ENCODE data around the gene SFXN3.

SFXN3 gene

GRCh38 chr10:101031128-101031795, at the start of gene SFXN3, which contains the start of gene PDZD7:
TSS of gene SFXN3 (plus strand) at chr10:101031234. CDS start at chr10:101034695, 3,461 bp downstream.
TSS of gene PDZD7 (minus strand) at chr10:101031129. CDS start at chr10:101030219, 910 bp downstream.
- DNase-seq (ENCODE audit: low read depth), result peak; percentile 87

DNA sequence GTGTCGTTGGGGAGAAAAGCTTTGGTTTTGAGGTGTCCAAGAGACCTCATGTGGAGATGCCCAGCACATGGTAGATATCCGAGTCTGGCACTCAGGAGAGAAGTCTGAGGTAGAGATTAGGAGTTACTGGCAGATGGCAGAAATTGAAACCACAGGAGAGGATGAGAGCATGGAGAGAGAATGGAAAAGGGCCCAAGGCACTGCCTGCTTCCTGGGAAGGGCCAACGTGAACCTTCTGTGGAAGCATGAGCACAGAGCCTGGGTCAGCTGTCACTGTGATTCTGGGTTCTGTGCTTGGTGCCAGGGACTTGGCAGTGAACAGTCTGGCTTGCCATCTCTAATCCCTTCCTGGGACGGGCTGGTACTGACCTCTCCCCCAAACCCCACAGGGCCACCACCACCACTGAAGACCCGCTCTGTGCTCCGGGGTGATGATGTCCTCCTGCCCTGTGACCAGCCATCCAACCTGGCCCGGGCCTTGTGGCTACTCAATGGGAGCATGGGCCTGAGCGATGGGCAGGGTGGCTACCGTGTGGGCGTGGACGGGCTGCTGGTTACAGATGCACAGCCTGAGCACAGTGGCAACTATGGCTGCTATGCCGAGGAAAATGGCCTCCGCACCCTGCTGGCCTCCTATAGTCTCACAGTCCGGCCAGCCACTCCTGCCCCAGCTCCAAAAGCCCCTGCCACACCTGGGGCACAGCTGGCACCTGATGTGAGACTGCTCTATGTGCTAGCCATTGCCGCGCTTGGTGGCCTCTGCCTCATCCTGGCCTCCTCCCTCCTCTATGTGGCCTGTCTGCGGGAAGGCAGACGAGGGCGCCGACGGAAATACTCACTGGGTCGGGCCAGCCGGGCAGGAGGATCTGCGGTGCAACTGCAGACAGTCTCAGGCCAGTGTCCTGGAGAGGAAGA, 47.9 kb upstream of the SFXN3 start:
- DNase-seq (ENCODE audit: low read depth), result no peak

DNA sequence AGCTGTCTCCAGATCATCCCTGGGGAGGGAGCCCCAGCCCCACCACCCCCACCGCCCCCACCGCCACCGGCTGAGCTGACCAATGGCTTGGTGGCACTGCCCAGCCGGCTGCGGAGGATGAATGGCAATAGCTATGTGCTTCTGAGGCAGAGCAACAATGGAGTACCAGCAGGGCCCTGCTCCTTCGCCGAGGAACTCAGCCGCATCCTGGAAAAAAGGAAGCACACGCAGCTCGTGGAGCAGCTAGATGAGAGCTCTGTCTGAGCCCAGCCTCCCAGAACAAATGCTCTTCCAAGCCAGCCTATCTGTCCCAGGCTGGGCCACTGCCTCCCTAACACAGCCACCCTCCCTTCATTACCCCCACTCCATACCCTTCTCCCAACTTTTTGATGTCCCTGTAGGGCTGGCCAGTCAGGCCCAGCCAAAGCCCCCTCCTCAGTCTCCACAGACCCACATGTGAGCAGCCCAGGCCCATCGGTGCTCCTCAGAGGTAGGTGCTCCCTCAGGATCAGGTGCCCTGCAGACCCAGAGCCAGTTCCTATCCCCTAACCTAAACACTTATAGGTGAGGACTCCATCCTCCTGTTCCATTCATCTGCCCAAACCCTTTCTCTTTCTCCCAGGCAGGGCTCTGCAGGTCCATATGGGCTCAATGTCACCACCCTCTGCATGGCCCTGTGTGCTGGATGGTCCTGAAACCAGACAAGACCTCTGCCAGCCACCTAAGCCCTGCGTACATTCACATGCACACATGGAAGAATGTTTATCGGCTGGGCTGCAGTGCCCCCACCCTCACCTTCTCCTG, 47.0 kb upstream of the SFXN3 start:
- DNase-seq (ENCODE audit: low read depth), result no peak

DNA sequence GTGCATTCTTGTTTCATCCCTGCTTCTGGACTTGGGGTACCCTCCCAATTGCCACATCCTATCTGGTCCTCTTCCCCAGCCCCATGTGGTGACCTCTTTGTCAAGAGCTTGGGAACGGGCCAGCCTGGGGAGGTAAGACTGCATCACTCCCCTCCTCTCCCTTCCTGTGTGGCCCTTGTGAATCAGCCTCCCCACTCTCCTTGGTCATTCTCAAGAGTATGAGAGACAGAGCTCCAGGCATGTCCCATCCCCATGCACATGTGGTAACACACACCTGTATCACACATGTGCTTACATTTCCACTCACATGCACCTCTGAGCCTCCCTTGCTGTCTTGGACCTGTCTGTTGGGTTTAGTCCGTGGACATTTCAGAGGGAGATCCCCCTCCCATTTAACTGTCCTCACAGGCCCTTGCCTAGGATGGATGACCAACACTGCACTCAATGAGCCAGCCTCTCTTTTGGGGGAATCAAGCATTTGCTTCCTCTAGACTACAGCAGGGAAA, 46.3 kb upstream of the SFXN3 start:
- DNase-seq (ENCODE audit: low read depth), result no peak

DNA sequence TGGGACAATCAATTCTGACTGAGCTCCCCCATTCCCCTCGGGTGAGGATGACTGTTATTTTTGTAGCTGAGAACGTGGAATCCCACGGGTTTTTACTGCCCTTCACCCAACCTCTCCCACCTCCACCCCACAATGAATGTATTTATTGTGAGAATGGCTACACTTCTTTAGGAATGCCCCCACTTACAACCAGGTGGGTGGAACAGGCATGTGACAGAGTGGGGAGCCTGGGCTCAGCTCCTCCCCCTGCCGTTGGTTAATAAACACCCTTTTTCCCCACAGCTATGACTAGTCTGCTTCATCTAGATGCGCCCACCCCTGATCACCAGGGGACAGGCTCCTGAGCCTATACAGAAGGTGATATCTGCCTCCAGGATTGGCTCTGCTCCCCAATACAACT, 45.7 kb upstream of the SFXN3 start:
- no peak for DNase-seq (ENCODE audit: low read depth)

DNA sequence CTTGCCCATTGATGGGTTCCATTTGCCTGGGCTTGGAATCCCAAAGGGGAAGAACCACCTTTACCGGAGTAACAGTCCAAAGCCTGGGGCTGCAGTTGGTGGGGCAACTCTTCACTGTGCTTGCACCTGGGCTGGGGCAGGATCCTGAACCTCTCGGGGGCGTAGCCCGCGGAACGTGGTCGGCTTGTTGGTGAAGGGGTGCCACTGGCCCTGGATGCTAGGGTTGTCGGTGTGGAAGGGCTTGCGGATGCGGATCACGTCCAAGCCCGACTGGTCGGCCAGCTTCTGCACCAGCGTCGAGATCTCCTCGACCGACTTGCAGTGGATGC, 44.4 kb upstream of the SFXN3 start:
- DNase-seq (ENCODE audit: low read depth), result no peak

- peak; percentile 74 for DNase-seq (ENCODE audit: low read depth)
These were observed 43.9 kb upstream of the SFXN3 start, which contains the start of the genes MRPL43 and TWNK for GRCh38 chr10:100986952-100987684. TSS of gene MRPL43 (minus strand) at chr10:100987497. CDS start at chr10:100987443, 54 bp downstream. TSS of gene TWNK (plus strand) at chr10:100987543. CDS start at chr10:100988211, 668 bp downstream.

GRCh38 chr10:100987685-100988049, 43.4 kb upstream of the SFXN3 start:
- DNase-seq (ENCODE audit: low read depth), result no peak

DNA sequence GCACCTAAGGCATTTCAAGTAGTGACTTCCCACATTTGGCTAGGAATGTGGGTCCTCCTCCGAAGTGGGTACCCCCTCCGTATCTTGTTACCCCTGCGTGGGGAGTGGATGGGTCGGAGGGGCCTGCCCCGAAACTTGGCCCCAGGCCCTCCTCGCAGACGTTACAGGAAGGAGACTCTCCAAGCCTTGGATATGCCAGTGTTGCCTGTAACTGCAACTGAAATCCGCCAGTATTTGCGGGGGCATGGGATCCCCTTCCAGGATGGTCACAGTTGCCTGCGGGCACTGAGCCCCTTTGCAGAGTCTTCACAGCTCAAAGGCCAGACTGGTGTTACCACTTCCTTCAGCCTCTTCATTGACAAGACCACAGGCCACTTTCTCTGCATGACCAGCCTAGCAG, 42.9 kb upstream of the SFXN3 start:
- no peak for DNase-seq (ENCODE audit: low read depth)

DNA sequence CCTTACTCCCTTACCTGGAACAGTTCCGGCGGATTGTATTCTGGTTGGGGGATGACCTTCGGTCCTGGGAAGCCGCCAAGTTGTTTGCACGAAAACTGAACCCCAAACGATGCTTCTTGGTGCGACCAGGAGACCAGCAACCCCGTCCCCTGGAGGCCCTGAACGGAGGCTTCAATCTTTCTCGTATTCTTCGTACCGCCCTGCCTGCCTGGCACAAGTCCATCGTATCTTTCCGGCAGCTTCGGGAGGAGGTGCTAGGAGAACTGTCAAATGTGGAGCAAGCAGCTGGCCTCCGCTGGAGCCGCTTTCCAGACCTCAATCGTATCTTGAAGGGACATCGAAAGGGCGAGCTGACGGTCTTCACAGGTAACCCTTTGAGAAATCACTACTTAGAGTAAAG, 41.9 kb upstream of the SFXN3 start:
- DNase-seq (ENCODE audit: low read depth), result no peak

DNA sequence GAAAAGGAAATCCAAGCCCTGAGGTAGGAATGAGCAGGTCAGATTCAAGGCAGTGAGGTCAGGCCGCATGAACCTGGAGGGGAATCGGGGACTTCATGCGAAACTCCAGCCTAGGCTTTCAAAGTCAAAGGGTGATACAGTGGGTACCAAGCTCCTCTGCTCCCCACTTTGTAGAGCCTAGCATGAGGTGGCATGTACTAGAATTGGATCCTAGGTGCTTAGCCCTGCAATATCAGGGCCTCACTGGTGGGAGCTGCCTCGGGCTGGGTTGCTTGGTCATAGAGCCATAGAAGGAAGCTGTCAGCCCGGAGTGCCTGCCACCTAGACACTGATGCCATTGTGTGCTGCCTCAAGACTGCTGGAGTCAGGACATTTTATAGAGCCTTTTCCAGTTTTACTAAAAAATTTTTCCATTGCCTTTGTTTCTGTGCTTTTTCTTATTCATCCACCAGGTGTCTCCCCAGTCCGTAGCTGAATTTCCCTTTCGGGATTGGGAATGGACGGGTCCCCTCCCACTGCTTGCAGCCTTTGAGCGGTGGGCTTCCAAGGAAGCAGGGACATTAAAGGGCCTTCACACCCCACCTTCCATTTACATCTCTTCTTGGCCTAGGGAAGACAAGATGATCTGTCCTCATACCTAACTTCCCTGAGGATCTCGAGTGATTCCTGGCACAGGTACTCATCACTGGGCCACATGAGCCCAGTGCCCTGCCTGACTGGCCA, 36.9 kb upstream of the SFXN3 start:
- DNase-seq (ENCODE audit: low read depth), result no peak

GRCh38 chr10:100995181-100995580, 35.9 kb upstream of the SFXN3 start:
- no peak for DNase-seq (ENCODE audit: low read depth)

- DNase-seq (ENCODE audit: low read depth), result no peak
These were observed 34.2 kb upstream of the SFXN3 start for GRCh38 chr10:100996678-100997359.

DNA sequence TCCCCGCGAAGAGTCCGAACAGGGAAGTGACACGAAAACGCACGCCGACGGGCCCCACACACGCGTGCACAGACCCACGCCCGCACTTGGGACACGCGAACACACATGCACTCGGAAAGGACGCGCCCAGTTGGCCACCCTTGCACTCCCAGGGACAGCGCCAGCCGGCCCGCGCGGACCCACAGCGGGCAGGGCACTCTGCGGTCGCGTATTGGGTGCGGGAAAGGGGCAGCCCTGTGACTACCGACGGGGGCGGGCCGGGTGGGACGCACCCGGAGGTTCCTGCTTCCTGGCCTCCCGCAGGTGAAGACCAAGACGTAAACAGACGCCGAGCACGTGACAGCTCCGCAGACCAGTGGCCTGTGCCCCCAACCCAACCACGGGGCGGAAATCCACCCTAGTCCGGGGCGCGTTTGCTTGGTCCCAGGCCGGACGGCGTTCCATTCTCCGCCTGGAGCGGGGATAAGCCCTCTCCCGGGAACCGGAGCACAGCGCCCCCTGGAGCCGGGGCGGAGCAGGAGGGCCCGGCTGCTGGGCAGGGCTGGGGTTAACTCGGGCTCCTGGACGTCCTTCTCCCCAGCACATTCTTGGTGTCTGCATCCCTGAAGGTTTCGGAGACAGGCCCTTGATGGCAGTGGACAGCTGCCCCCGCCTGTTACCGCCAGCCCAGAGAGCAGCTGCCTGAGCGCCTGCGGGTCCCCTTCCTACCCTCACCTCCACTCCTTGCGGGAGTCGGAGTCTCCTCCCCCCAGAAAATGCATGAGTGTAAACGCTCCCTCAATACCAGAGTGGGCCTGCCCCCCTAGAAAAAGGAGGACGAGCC, 33.5 kb upstream of the SFXN3 start:
- DNase-seq (ENCODE audit: low read depth), result peak; percentile 49

- DNase-seq (ENCODE audit: low read depth), result no peak
These were observed 32.6 kb upstream of the SFXN3 start for GRCh38 chr10:100998183-100998990.

GRCh38 chr10:100998991-100999741, 31.9 kb upstream of the SFXN3 start:
- DNase-seq (ENCODE audit: low read depth), result peak; percentile 56

- no peak for DNase-seq (ENCODE audit: low read depth)
These were observed 31.3 kb upstream of the SFXN3 start, which contains the start of gene LZTS2 for GRCh38 chr10:100999742-101000126. TSS of gene LZTS2 (plus strand) at chr10:100999808. CDS start at chr10:101002539, 2,731 bp downstream.

Measured in stimulated activated CD8-positive, alpha-beta memory T cell treated with anti-CD3 and anti-CD28 coated beads, Interleukin-15, amount 100 ng/mL, for 24 hours (primary cell).